ENCODE results near the gene TRAK2. TPM values are rescaled to one million over a fixed set of nuclear protein-coding genes. Genes with fewer than 3 reads are reported as not detected.
A peak's percentile ranks its signal among the peaks of the same experiment; 100 is the strongest.

The TRAK2 gene
- total and polyA plus RNA-seq, 9 of the 15 experiments (the other 6 are each of a cell fraction or from before 2014, with no cell fraction given) = 3.4 to 10.4 (median 7.3) TPM

DNA sequence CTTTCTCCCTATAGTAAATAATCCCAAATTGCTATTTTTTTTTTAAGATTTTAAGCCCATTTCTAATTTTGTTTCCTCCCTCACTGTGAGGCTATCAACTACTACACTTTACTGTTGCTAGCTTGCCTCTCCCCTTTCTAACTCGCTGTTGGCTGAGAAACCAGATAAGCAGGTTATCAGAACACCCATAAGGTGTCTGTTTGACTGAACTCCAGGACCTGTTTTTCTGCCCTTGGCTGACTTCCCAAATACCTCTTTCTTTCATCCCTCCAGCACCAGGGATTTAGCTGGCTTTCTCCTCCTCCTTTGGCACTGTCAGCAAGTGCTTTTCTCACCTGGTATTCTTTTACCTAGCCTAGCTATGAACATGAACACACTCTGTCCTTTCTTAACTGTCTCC, 11.1 kb downstream of the TRAK2 start (continued):
- TF ChIP-seq, protein P1, sequence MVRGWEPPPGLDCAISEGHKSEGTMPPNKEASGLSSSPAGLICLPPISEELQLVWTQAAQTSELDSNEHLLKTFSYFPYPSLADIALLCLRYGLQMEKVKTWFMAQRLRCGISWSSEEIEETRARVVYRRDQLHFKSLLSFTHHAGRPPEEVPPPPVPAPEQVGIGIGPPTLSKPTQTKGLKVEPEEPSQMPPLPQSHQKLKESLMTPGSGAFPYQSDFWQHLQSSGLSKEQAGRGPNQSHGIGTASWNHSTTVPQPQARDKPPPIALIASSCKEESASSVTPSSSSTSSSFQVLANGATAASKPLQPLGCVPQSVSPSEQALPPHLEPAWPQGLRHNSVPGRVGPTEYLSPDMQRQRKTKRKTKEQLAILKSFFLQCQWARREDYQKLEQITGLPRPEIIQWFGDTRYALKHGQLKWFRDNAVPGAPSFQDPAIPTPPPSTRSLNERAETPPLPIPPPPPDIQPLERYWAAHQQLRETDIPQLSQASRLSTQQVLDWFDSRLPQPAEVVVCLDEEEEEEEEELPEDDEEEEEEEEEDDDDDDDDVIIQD (CRISPR knock-in tag; IDR thresholded peaks at IDR 0.05) = no peak
- TF ChIP-seq ZNF830 (CRISPR knock-in tag; IDR thresholded peaks at IDR 0.05) (no peak), FOXJ2 (tag; IDR thresholded peaks at IDR 0.05) (peak; percentile 52; the same call in 1 of the 2 replicates), NCOA2 (IDR thresholded peaks at IDR 0.05; ENCODE audit: partially characterized antibody in 2 of 2) (no peak), RUNX1 (IDR thresholded peaks at IDR 0.05; ENCODE audit: low read depth) (no peak), BCOR (IDR thresholded peaks at IDR 0.05) (peak; percentile 51), SETDB1 (IDR thresholded peaks at IDR 0.05; ENCODE audit: low read length) (no peak), MEIS2 (IDR thresholded peaks at IDR 0.05; ENCODE audit: partially characterized antibody) (no peak), FOSL1 (tag; conservative IDR thresholded peaks at IDR 0.05) (no peak), NFIX (CRISPR knock-in tag; IDR thresholded peaks at IDR 0.05; ENCODE audit: low read depth) (no peak), RFX7 (CRISPR knock-in tag; IDR thresholded peaks at IDR 0.05) (no peak), ZNF224 (CRISPR knock-in tag; IDR thresholded peaks at IDR 0.05) (no peak), ASH1L (IDR thresholded peaks at IDR 0.05; ENCODE audit: borderline replicate concordance, low read depth, partially characterized antibody) (no peak), ZNF592 (IDR thresholded peaks at IDR 0.05) (no peak), ZNF263 (CRISPR knock-in tag; IDR thresholded peaks at IDR 0.05; ENCODE audit: borderline replicate concordance) (no peak), PRPF4 (IDR thresholded peaks at IDR 0.05; ENCODE audit: insufficient read depth, low read depth, low read length, poor library complexity, severe bottlenecking) (no peak), NFE2L1 (tag; IDR thresholded peaks at IDR 0.05; ENCODE audit: borderline replicate concordance, low read depth) (no peak), SMARCC2 (IDR thresholded peaks at IDR 0.05; ENCODE audit: low read depth) (peak; percentile 82), NR2F6 (CRISPR knock-in tag; IDR thresholded peaks at IDR 0.05) (no peak), ETV1 (tag; conservative IDR thresholded peaks at IDR 0.05; ENCODE audit: low read depth) (no peak), SUPT5H (IDR thresholded peaks at IDR 0.05) (no peak)
- TF ChIP-seq, protein P2, sequence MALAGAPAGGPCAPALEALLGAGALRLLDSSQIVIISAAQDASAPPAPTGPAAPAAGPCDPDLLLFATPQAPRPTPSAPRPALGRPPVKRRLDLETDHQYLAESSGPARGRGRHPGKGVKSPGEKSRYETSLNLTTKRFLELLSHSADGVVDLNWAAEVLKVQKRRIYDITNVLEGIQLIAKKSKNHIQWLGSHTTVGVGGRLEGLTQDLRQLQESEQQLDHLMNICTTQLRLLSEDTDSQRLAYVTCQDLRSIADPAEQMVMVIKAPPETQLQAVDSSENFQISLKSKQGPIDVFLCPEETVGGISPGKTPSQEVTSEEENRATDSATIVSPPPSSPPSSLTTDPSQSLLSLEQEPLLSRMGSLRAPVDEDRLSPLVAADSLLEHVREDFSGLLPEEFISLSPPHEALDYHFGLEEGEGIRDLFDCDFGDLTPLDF (CRISPR knock-in tag; IDR thresholded peaks at IDR 0.05) = no peak
- TF ChIP-seq, protein P3, sequence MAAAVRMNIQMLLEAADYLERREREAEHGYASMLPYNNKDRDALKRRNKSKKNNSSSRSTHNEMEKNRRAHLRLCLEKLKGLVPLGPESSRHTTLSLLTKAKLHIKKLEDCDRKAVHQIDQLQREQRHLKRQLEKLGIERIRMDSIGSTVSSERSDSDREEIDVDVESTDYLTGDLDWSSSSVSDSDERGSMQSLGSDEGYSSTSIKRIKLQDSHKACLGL (CRISPR knock-in tag; IDR thresholded peaks at IDR 0.05; ENCODE audit: borderline replicate concordance, poor library complexity, severe bottlenecking) = no peak

All from K562 (cell line).